GM21576 (cell line): Measurements from ENCODE around the gene TRIM63.

ENCODE experiments used
- ATAC-seq: cut with Tn5 transposase; IDR thresholded peaks from one replicate; pipeline ENCODE4 v1.9.1; 2021; ENCODE audit warnings: mild to moderate bottlenecking, moderate library complexity; ENCODE audit not compliant: unreplicated experiment

The TRIM63 gene

GRCh38 chr1:26019641-26020315 lies 47.7 kb downstream of the TRIM63 start:
- ATAC-seq: no peak

- ATAC-seq: no peak
Measured at GRCh38 chr1:26017606-26018005, 49.8 kb downstream of the TRIM63 start.

GRCh38 chr1:26016953-26017545 lies 50.4 kb downstream of the TRIM63 start:
- ATAC-seq: no peak

- no peak for ATAC-seq
Measured at GRCh38 chr1:26016258-26016952, 51.0 kb downstream of the TRIM63 start.

GRCh38 chr1:26015358-26015757 lies 52.1 kb downstream of the TRIM63 start:
- no peak for ATAC-seq

- ATAC-seq: no peak
Measured at GRCh38 chr1:26014179-26014578, 53.3 kb downstream of the TRIM63 start.

GRCh38 chr1:26012864-26013263 lies 54.6 kb downstream of the TRIM63 start:
- no peak for ATAC-seq

- ATAC-seq: no peak
Measured at GRCh38 chr1:26010825-26011224, 56.6 kb downstream of the TRIM63 start.

- no peak for ATAC-seq
Measured at GRCh38 chr1:26009796-26010447, 57.5 kb downstream of the TRIM63 start.

- ATAC-seq: no peak
Measured at GRCh38 chr1:26006710-26007109, 60.7 kb downstream of the TRIM63 start.

- ATAC-seq: no peak
Measured at GRCh38 chr1:26005434-26006105, 61.9 kb downstream of the TRIM63 start.

GRCh38 chr1:26003756-26004155 lies 63.7 kb downstream of the TRIM63 start:
- no peak for ATAC-seq

- ATAC-seq: no peak
Measured at GRCh38 chr1:26003262-26003661, 64.2 kb downstream of the TRIM63 start.
